ENCODE results near the gene POP5.
"Not testable (repeated sequence)": the region's sequence is repeated elsewhere in the genome, so short reads cannot be mapped to it uniquely, and the experiment has no call there.

The POP5 gene
- 14.1 to 23.8 (median 17.8) reads per million in 4 donors for total RNA-seq

GRCh38 chr12:120580787-120581723 is at the start of gene POP5:
TSS of gene POP5 (minus strand) at chr12:120581402. CDS start at chr12:120581362, 40 bp downstream.
- peak; percentile 88 to 97 (median 93) for DNase-seq

- no peak for DNase-seq
These were observed 49.1 kb upstream of the POP5 start for GRCh38 chr12:120630104-120630892.

GRCh38 chr12:120628919-120629318 is 47.7 kb upstream of the POP5 start:
- DNase-seq = no peak

GRCh38 chr12:120625557-120626419 is 44.6 kb upstream of the POP5 start:
- DNase-seq = no peak

- no peak for DNase-seq
These were observed 39.4 kb upstream of the POP5 start for GRCh38 chr12:120620624-120621023.

GRCh38 chr12:120618954-120619615 is 37.9 kb upstream of the POP5 start:
- DNase-seq = no peak

- not testable (repeated sequence) for DNase-seq
These were observed 36.6 kb upstream of the POP5 start for GRCh38 chr12:120617767-120618166.

- not testable (repeated sequence) for DNase-seq
These were observed 36.0 kb upstream of the POP5 start for GRCh38 chr12:120617193-120617592.

GRCh38 chr12:120614848-120615247 is 33.6 kb upstream of the POP5 start:
- no peak for DNase-seq

GRCh38 chr12:120611534-120611933 is 30.3 kb upstream of the POP5 start:
- DNase-seq = not testable (repeated sequence)

- DNase-seq = no peak
These were observed 29.4 kb upstream of the POP5 start for GRCh38 chr12:120610560-120610959.

GRCh38 chr12:120602416-120602815 is 21.2 kb upstream of the POP5 start:
- not testable (repeated sequence) for DNase-seq

- DNase-seq = no peak
These were observed 18.7 kb upstream of the POP5 start for GRCh38 chr12:120599672-120600552.

- DNase-seq = no peak
These were observed 17.7 kb upstream of the POP5 start for GRCh38 chr12:120598674-120599463.

- DNase-seq = no peak
These were observed 16.7 kb upstream of the POP5 start for GRCh38 chr12:120597861-120598260.

- DNase-seq = no peak
These were observed 15.7 kb upstream of the POP5 start for GRCh38 chr12:120596901-120597300.

- DNase-seq = no peak
These were observed 11.2 kb upstream of the POP5 start for GRCh38 chr12:120592121-120593049.

- DNase-seq = no peak
These were observed 9.7 kb upstream of the POP5 start for GRCh38 chr12:120590741-120591407.
